Transverse colon (tissue), 3 donors: Measurements from ENCODE around the gene ALDH1A1.

Experiments used
- CTCF ChIP-seq, 5 experiments: fragments of 200-600 bp in 3 of 5; fragments of 450-650 bp in 2 of 5; sonication (generic) in 3 of 5; IDR thresholded peaks; 1 replicate in 2 of 5; 2 replicates in 3 of 5; pipeline ENCODE4 v1.5.1; 2016 to 2017; ENCODE audit warnings: antibody characterized with exemption in 5 of 5, inconsistent platforms in 3 of 5, mild to moderate bottlenecking in 2 of 5, moderate library complexity in 1 of 5
- POLR2A ChIP-seq: fragments of 450-650 bp; IDR thresholded peaks from one replicate; pipeline ENCODE4 v1.6.1; 2016; ENCODE audit warnings: antibody characterized with exemption, mild to moderate bottlenecking, moderate library complexity

- TF ChIP-seq POLR2A (no peak), CTCF (IDR thresholded peaks at IDR 0.05) (no peak)
Observed at GRCh38 chr9:72955571-72955970, 2.7 kb upstream of the ALDH1A1 start.
